Activated B cell treated with CpG ODN at 0.5 μM for 24 hours (primary cell): ENCODE data around the gene GABRP. TPM values are rescaled to one million over a fixed set of nuclear protein-coding genes. Genes with fewer than 3 reads are reported as not detected.
"Not testable (repeated sequence)": the region's sequence is repeated elsewhere in the genome, so short reads cannot be mapped to it uniquely, and the experiment has no call there.

Source experiments
- ATAC-seq: fragments of 200-7000 bp; cut with Tn5 transposase; one replicate; pipeline ENCODE4 v1.10.0; 2021; ENCODE audit warnings: low read depth, mild to moderate bottlenecking, moderate library complexity
- CTCF ChIA-PET: fragments of 350-600 bp; sonication (Branson Sonifier 250); formaldehyde crosslinking; loops from one replicate; lab custom pipeline; 2021; ENCODE audit warnings: antibody characterized with exemption; lab: Charles Lee
- POLR2A ChIA-PET: fragments of 350-600 bp; sonication (Branson Sonifier 250); formaldehyde crosslinking; loops from one replicate; lab custom pipeline; 2021; ENCODE audit warnings: antibody characterized with exemption; lab: Charles Lee
- DNase-seq: peaks from one replicate; pipeline ENCODE4 v3.0.0; 2022
- H3K27ac Mint-ChIP-seq: one replicate; pipeline ENCODE4 v1.8.0; 2020; ENCODE audit warnings: mixed read lengths
- H3K27me3 Mint-ChIP-seq: one replicate; pipeline ENCODE4 v1.8.0; 2021; ENCODE audit warnings: mixed read lengths
- H3K36me3 Mint-ChIP-seq: one replicate; pipeline ENCODE4 v1.8.0; 2021; ENCODE audit warnings: low read depth, mixed read lengths
- H3K4me1 Mint-ChIP-seq: one replicate; pipeline ENCODE4 v1.8.0; 2021; ENCODE audit warnings: mixed read lengths
- H3K4me3 Mint-ChIP-seq: one replicate; pipeline ENCODE4 v1.8.0; 2020; ENCODE audit warnings: mild to moderate bottlenecking, mixed read lengths
- H3K9me3 Mint-ChIP-seq: one replicate; pipeline ENCODE4 v1.8.0; 2020; ENCODE audit warnings: mixed read lengths
- intact Hi-C: fragments of 100-400 bp; cut with micrococcal nuclease; formaldehyde crosslinking; loops from one replicate; pipeline ENCODE4 v1.15.1; 2024
- total RNA-seq: library from RNA; stranded (reverse); gene quantifications from 2 replicates; pipeline ENCODE4 v1.2.3, GENCODE V29; 2022
- TF ChIP-seq, protein P1 (sequence below): fragments of 200-600 bp; IDR thresholded peaks from one replicate; pipeline ENCODE4 v1.8.0; 2022; ENCODE audit warnings: antibody characterized with exemption, mild to moderate bottlenecking

The GABRP gene
- total RNA-seq, 1 donor from 2014 or later: not detected

DNA sequence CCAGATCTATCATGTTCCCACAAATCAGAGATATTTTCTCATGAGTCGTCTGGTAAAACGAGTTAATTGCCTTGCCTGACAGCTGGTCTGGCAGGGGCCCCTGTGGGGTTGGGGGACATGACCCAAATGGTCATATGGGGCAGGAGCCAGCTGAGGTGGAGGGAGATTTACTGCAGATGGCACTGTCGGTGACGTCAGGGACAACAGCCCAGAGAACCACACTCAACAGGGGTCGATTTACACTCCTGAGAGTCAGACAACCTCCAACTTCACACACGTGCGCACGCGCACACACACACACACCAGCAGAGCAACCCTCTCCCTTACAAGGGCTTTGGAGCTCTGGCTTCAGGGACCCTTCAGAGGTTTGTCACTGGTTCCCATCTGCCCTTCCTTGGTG is 23.4 kb upstream of the GABRP start:
- Mint-ChIP-seq H3K4me3 (no peak overlapping the region), H3K27me3 (peaks cover 6% of the 10 kb centered on the region), H3K9me3 (no peaks in the 10 kb centered on the region), H3K4me1 (no peaks in the 10 kb centered on the region), H3K36me3 (no peaks in the 10 kb centered on the region), H3K27ac (no peak overlapping the region)
- intact Hi-C loops: no loop called here
- DNase-seq (no peak), ATAC-seq (no peak)
- ChIA-PET POLR2A (no interaction called here), CTCF (no interaction called here)
- TF ChIP-seq, protein P1, sequence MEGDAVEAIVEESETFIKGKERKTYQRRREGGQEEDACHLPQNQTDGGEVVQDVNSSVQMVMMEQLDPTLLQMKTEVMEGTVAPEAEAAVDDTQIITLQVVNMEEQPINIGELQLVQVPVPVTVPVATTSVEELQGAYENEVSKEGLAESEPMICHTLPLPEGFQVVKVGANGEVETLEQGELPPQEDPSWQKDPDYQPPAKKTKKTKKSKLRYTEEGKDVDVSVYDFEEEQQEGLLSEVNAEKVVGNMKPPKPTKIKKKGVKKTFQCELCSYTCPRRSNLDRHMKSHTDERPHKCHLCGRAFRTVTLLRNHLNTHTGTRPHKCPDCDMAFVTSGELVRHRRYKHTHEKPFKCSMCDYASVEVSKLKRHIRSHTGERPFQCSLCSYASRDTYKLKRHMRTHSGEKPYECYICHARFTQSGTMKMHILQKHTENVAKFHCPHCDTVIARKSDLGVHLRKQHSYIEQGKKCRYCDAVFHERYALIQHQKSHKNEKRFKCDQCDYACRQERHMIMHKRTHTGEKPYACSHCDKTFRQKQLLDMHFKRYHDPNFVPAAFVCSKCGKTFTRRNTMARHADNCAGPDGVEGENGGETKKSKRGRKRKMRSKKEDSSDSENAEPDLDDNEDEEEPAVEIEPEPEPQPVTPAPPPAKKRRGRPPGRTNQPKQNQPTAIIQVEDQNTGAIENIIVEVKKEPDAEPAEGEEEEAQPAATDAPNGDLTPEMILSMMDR: no peak

DNA sequence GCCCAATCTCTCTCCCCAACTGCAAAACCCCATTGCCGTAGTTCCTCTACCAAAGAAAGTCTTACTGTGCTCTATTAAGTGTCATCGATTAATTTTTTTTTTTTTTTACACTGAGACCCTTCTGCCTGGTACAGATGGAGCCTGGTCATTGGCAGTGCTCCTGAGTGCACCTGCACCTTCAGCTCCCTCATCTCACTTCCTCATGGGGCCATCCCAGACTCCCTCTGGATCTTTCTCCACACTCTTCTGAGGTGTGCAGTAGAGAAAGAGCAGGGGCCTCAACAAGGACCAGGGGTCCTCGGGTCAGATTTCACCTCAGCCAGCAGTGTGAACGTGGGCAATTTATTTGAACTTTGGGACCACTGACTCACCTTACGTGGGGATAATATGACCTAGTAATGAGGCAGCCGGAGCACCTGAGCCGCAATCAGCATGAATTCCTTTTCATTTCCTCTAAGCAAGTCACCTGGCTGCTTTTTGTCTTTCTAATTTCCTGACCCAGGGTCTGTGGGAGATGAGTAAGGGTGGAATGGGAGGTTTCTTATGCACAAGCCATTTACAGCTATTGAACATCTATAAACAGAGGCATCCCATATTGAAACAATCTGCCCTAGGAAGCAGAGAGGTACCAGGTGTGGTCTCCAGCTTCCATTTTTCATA is 22.3 kb upstream of the GABRP start:
- no peak overlapping the region for H3K27ac Mint-ChIP-seq
- no peaks in the 10 kb centered on the region for H3K36me3 Mint-ChIP-seq
- H3K4me3 Mint-ChIP-seq: no peak overlapping the region
- ChIA-PET POLR2A (no interaction called here), CTCF (interaction anchor here (0.5 kb wide), 1 partner anchor 18 kb away, joined by 4 read pairs; no protein-coding TSS in a partner anchor)
- ATAC-seq: no peak
- no peaks in the 10 kb centered on the region for H3K9me3 Mint-ChIP-seq
- TF ChIP-seq, protein P1: no peak
- no peak for DNase-seq
- H3K27me3 Mint-ChIP-seq: peaks cover 6% of the 10 kb centered on the region
- no peaks in the 10 kb centered on the region for H3K4me1 Mint-ChIP-seq
- intact Hi-C loops: no loop called here

DNA sequence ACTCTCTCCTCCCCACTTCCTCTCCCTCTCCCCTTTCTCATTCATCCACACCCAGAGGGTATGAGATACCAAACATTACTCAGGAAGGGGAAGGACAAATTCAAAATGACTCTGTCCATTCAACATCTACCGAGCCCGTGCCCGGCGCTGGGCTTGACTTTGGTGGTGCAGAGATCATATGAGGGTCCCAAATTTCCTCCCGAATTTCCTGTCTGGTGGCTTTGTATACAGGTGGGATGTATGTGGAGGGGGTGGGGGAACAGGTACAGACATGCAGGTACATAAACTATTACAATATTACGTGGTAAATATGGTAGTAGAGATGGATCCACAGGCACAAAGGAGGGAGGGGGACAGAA is 21.8 kb upstream of the GABRP start:
- intact Hi-C loops: no loop called here
- ChIA-PET POLR2A (no interaction called here), CTCF (interaction anchor here (0.5 kb wide), 1 partner anchor 18 kb away, joined by 4 read pairs; no protein-coding TSS in a partner anchor)
- H3K4me3 Mint-ChIP-seq: no peak overlapping the region
- TF ChIP-seq, protein P1: no peak
- ATAC-seq (no peak), DNase-seq (no peak)
- H3K27me3 Mint-ChIP-seq: peaks cover 6% of the 10 kb centered on the region
- no peaks in the 10 kb centered on the region for H3K4me1 Mint-ChIP-seq
- H3K9me3 Mint-ChIP-seq: no peaks in the 10 kb centered on the region
- H3K36me3 Mint-ChIP-seq: no peaks in the 10 kb centered on the region
- no peak overlapping the region for H3K27ac Mint-ChIP-seq

DNA sequence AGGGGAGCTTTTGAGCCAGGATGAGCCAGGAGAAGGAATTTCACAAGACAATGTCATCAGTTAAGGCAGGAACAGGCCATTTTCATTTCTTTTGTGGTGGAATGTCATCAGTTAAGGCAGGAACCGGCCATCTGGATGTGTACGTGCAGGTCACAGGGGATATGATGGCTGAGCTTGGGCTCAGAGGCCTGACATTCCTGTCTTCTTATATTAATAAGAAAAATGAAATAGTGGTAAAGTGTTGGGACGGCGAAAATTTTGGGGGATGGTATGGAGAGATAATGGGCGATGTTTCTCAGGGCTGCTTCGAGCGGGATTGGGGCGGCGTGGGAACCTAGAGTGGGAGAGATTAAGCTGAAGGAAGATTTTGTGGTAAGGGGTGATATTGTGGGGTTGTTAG is 21.2 kb upstream of the GABRP start:
- H3K27me3 Mint-ChIP-seq, intact Hi-C loops, POLR2A ChIA-PET, H3K36me3 Mint-ChIP-seq, H3K27ac Mint-ChIP-seq, H3K4me1 Mint-ChIP-seq, CTCF ChIA-PET, H3K4me3 Mint-ChIP-seq, H3K9me3 Mint-ChIP-seq, ATAC-seq, DNase-seq: not testable (repeated sequence)

DNA sequence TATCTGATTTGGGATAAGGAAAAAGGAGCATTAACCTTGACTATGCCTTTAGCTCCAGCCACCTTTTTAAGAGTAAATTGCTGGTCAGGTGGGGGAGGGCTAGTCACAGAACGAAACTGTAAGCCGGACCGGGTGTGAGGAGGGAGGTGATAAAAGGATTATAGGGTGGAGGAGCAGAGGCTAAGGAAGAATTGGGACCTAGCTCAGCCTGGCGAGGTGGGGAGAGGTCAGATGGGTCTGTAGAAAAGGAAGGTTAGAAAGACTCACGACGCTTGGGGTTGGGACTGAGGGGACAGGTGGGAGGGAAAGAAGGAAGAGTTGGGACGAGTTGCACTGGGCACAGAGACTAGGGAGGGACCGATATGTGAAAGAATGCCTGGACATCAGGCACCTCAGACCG is 17.7 kb upstream of the GABRP start:
- ATAC-seq, H3K36me3 Mint-ChIP-seq, intact Hi-C loops, CTCF ChIA-PET, H3K27ac Mint-ChIP-seq, H3K27me3 Mint-ChIP-seq, POLR2A ChIA-PET, H3K4me3 Mint-ChIP-seq, H3K9me3 Mint-ChIP-seq, H3K4me1 Mint-ChIP-seq, DNase-seq: not testable (repeated sequence)

DNA sequence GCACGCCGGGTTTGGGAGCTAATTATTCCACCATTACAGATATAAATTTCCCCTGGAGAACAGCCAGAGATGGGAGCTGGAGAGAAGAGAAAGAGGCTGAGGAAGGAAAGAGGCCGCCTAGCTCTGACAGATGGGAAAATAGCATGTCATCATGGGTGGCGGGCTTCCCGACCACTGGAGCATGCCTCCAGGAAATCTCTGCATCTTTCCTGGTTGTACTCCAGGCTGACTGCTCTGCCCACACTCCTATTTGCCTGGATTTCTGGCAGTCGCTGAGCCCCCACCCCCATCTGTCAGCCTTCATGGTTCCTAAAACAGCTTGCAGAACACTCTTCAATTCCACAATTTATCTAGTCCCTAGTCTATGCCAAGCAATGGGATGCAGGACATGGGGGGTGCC is 14.3 kb upstream of the GABRP start:
- ChIA-PET POLR2A (no interaction called here), CTCF (no interaction called here)
- TF ChIP-seq, protein P1: no peak
- Mint-ChIP-seq H3K9me3 (no peaks in the 10 kb centered on the region), H3K36me3 (no peaks in the 10 kb centered on the region), H3K27me3 (peaks cover 11% of the 10 kb centered on the region), H3K27ac (no peak overlapping the region), H3K4me3 (no peak overlapping the region), H3K4me1 (no peaks in the 10 kb centered on the region)
- intact Hi-C loops: no loop called here
- ATAC-seq (no peak), DNase-seq (no peak)
